GM18951 (cell line): ENCODE measurements around the gene HADHB.

Source experiments
- POLR2A ChIP-seq: IDR thresholded peaks from 4 replicates; pipeline ENCODE4 v1.6.1; 2011; ENCODE audit warnings: mild to moderate bottlenecking; ENCODE audit not compliant: insufficient read length, insufficient read depth; ENCODE audit errors: extremely low read depth
- in situ Hi-C: fragments of 300-500 bp; cut with MboI; formaldehyde crosslinking; loops from one replicate; pipeline ENCODE4 v1.12.0; 2022; ENCODE audit warnings: low sequenced_read_pairs, mixed read lengths, inconsistent platforms; ENCODE audit not compliant: unreplicated experiment

HADHB gene

DNA sequence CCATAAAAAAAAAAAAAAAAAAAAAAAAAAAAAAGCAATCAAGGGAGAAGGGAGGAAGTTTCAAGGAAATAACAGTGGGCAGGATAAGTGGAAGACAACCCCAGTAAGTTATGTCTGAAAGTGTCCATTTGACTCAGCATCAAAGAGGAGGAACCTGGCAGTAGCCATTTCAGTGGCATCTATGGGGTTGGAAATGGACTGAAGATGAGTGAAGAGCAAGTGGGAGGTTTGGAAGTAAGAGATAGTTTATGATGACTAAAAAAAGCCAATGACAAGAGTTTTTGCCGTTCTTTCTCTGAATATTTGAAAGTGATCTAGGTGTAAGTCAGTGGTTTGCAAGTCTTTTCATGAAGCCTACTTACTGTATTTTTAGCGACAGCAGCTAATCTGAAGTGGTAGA, 92.0 kb downstream of the HADHB start:
- TF ChIP-seq POLR2A = no peak
- in situ Hi-C loops = no loop called here

DNA sequence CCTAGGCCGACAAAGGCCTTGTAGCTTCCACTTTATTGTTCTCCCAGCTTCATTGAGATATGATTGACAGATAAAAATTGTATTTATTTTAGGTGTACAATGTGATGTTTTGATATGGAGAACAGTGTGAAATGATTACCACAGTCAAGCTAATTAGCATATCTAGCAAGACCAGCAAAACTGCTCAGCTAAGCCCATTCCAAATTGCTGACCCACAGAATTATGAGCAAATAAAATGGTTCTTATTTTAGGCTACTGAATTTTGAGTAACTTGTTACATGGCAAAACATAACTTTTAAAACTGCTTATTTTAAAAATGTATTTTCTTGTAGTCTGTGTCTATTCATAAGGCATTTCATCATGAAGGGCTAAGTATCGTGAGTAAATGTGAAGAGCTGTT, 92.6 kb downstream of the HADHB start:
- in situ Hi-C loops = no loop called here
- TF ChIP-seq POLR2A = no peak
